K562 (cell line): Measurements from ENCODE around the gene ARHGEF7.

Experiments
- EP300 ChIP-seq: IDR thresholded peaks from 2 replicates; pipeline ENCODE4 v1.6.1; 2012; ENCODE audit warnings: low read length, improper control_type of control experiment
- HEY1 ChIP-seq: fragments of 250-450 bp; sonication (Bioruptor Pico); IDR thresholded peaks from 2 replicates; pipeline ENCODE4 v1.5.0; 2020; ENCODE audit warnings: mild to moderate bottlenecking, moderate library complexity, borderline replicate concordance
- MAZ ChIP-seq, 2 experiments: fragments of 450-650 bp in 1 of 2; sonication (generic) in 1 of 2; formaldehyde crosslinking; IDR thresholded peaks in 1 of 2; conservative IDR thresholded peaks in 1 of 2; 2 replicates each; pipeline versions ENCODE4 v1.4.0 to v1.5.0; 2020; ENCODE audit warnings: mild to moderate bottlenecking in 1 of 2, missing genetic modification reagents in 1 of 2
- NR2C2 ChIP-seq, 2 experiments: fragments of 200-800 bp in 1 of 2; sonication (Bioruptor generic) in 1 of 2; sonication (generic) in 1 of 2; formaldehyde crosslinking in 1 of 2; IDR thresholded peaks; 2 replicates each; pipeline versions ENCODE4 v1.6.1 to v1.8.0; 2016 to 2022; ENCODE audit warnings: mild to moderate bottlenecking in 1 of 2, missing compliant biosample characterization in 1 of 2, missing genetic modification characterization in 1 of 2, missing genetic modification reagents in 1 of 2
- NR2F6 ChIP-seq: fragments of 450-650 bp; formaldehyde crosslinking; IDR thresholded peaks from 2 replicates; pipeline ENCODE4 v1.4.0; 2020; ENCODE audit warnings: mild to moderate bottlenecking
- TBL1XR1 ChIP-seq, 2 experiments: IDR thresholded peaks; 2 replicates each; pipeline ENCODE4 v1.6.1; 2012; ENCODE audit warnings: improper control_type of control experiment in 2 of 2, low read length in 2 of 2, mild to moderate bottlenecking in 1 of 2
- TBP ChIP-seq: optimal IDR thresholded peaks from 2 replicates; pipeline ENCODE3; 2011; ENCODE audit warnings: low read depth, low read length, improper control_type of control experiment
- TCF3 ChIP-seq: sonication (generic); formaldehyde crosslinking; IDR thresholded peaks from 2 replicates; pipeline ENCODE4 v1.4.0; 2020; ENCODE audit warnings: mild to moderate bottlenecking, missing genetic modification reagents
- ZNF175 ChIP-seq: fragments of 200-800 bp; sonication (Bioruptor generic); IDR thresholded peaks from 2 replicates; pipeline ENCODE4 v1.6.1; 2016; ENCODE audit warnings: low read depth, mild to moderate bottlenecking, missing genetic modification characterization, missing compliant biosample characterization
- ZNF274 ChIP-seq: IDR thresholded peaks from 2 replicates; pipeline ENCODE4 v1.6.1; 2011; ENCODE audit warnings: low read depth, mild to moderate bottlenecking, low read length, moderate library complexity, borderline replicate concordance
- TF ChIP-seq, protein P1 (sequence below), 3 experiments: IDR thresholded peaks in 2 of 3; conservative IDR thresholded peaks in 1 of 3; 2 replicates each; pipeline ENCODE4 v1.5.1; 2011 to 2012; ENCODE audit warnings: low read length in 3 of 3, mild to moderate bottlenecking in 3 of 3, control low read depth in 2 of 3, improper control_type of control experiment in 1 of 3, inconsistent platforms in 1 of 3, low read depth in 1 of 3, mixed read lengths in 1 of 3, moderate library complexity in 1 of 3; ENCODE audit not compliant: insufficient read depth in 2 of 3
- TF ChIP-seq, protein P2 (sequence below): sonication (generic); formaldehyde crosslinking; IDR thresholded peaks from 2 replicates; pipeline ENCODE4 v1.9.0; 2022; ENCODE audit warnings: mild to moderate bottlenecking, missing genetic modification reagents
- TF ChIP-seq, protein P3 (sequence below): sonication (generic); formaldehyde crosslinking; IDR thresholded peaks from 2 replicates; pipeline ENCODE4 v1.8.1; 2023; ENCODE audit warnings: mild to moderate bottlenecking, missing genetic modification reagents

DNA sequence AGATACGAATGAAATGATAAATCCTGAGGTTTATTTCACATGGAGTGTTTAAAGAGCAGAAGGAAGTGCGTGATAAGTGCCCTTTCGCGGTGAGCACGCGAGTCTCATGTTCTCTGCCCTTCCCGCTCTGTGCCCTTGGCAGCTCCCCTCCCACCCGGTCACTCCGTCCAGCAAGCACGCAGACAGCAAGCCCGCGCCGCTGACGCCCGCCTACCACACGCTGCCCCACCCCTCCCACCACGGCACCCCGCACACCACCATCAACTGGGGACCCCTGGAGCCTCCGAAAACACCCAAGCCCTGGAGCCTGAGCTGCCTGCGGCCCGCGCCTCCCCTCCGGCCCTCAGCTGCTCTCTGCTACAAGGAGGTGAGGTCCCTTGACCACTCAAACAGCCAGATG, 167.9 kb downstream of the ARHGEF7 start:
- TF ChIP-seq, protein P1, sequence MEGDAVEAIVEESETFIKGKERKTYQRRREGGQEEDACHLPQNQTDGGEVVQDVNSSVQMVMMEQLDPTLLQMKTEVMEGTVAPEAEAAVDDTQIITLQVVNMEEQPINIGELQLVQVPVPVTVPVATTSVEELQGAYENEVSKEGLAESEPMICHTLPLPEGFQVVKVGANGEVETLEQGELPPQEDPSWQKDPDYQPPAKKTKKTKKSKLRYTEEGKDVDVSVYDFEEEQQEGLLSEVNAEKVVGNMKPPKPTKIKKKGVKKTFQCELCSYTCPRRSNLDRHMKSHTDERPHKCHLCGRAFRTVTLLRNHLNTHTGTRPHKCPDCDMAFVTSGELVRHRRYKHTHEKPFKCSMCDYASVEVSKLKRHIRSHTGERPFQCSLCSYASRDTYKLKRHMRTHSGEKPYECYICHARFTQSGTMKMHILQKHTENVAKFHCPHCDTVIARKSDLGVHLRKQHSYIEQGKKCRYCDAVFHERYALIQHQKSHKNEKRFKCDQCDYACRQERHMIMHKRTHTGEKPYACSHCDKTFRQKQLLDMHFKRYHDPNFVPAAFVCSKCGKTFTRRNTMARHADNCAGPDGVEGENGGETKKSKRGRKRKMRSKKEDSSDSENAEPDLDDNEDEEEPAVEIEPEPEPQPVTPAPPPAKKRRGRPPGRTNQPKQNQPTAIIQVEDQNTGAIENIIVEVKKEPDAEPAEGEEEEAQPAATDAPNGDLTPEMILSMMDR (IDR thresholded peaks at IDR 0.05 in 2 of 3, conservative IDR thresholded peaks at IDR 0.05 in 1 of 3; ENCODE audit: insufficient read depth in 2 of 3, low read depth in 1 of 3, low read length in 3 of 3): no peak
- TF ChIP-seq, protein P2, sequence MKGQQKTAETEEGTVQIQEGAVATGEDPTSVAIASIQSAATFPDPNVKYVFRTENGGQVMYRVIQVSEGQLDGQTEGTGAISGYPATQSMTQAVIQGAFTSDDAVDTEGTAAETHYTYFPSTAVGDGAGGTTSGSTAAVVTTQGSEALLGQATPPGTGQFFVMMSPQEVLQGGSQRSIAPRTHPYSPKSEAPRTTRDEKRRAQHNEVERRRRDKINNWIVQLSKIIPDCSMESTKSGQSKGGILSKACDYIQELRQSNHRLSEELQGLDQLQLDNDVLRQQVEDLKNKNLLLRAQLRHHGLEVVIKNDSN: no peak
- TF ChIP-seq NR2F6 (CRISPR knock-in tag) (no peak), ZNF274 (no peak), HEY1 (CRISPR knock-in tag) (no peak), NR2C2 (CRISPR knock-in tag; IDR thresholded peaks at IDR 0.05) (no peak), NR2C2 (tag; IDR thresholded peaks at IDR 0.05) (no peak), EP300 (no peak), TCF3 (CRISPR knock-in tag) (no peak), MAZ (CRISPR knock-in tag; conservative IDR thresholded peaks at IDR 0.05 in 1 of 2, IDR thresholded peaks at IDR 0.05 in 1 of 2) (no peak), TBP (no peak), TBL1XR1 (IDR thresholded peaks at IDR 0.05; ENCODE audit: low read length in 2 of 2) (no peak), ZNF175 (no peak)
- TF ChIP-seq, protein P3, sequence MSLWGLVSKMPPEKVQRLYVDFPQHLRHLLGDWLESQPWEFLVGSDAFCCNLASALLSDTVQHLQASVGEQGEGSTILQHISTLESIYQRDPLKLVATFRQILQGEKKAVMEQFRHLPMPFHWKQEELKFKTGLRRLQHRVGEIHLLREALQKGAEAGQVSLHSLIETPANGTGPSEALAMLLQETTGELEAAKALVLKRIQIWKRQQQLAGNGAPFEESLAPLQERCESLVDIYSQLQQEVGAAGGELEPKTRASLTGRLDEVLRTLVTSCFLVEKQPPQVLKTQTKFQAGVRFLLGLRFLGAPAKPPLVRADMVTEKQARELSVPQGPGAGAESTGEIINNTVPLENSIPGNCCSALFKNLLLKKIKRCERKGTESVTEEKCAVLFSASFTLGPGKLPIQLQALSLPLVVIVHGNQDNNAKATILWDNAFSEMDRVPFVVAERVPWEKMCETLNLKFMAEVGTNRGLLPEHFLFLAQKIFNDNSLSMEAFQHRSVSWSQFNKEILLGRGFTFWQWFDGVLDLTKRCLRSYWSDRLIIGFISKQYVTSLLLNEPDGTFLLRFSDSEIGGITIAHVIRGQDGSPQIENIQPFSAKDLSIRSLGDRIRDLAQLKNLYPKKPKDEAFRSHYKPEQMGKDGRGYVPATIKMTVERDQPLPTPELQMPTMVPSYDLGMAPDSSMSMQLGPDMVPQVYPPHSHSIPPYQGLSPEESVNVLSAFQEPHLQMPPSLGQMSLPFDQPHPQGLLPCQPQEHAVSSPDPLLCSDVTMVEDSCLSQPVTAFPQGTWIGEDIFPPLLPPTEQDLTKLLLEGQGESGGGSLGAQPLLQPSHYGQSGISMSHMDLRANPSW (CRISPR knock-in tag): no peak
